ENCODE results near the gene CLINT1. TPM values are rescaled to one million over a fixed set of nuclear protein-coding genes. Genes with fewer than 3 reads are reported as not detected.

Gene CLINT1
- total RNA-seq, 3 donors from 2014 or later = 90.0 to 99.1 (median 92.5) TPM

- Mint-ChIP-seq H3K4me3 (peak overlapping the region; percentile 95), H3K27me3 (ENCODE audit: low read depth) (no peaks in the 10 kb centered on the region), H3K36me3 (ENCODE audit: insufficient read depth) (peaks cover 7% of the 10 kb centered on the region), H3K9me3 (no peaks in the 10 kb centered on the region), H3K4me1 (ENCODE audit: low read depth) (peaks cover 37% of the 10 kb centered on the region)
- no peak for DNase-seq
- ATAC-seq = peak; percentile 35 to 36
Measured at GRCh38 chr5:157744051-157745011, 114.6 kb downstream of the CLINT1 start.

GRCh38 chr5:157743163-157744050, 115.5 kb downstream of the CLINT1 start, which contains the start of gene LSM11:
Gene LSM11 (plus strand): TSS chr5:157743712. CDS start chr5:157743751, 39 bp downstream.
- Mint-ChIP-seq H3K9me3 (no peaks in the 10 kb centered on the region), H3K4me1 (ENCODE audit: low read depth) (peaks cover 33% of the 10 kb centered on the region)

GRCh38 chr5:157741131-157741530, 117.8 kb downstream of the CLINT1 start:
- Mint-ChIP-seq H3K4me3 (no peak overlapping the region), H3K4me1 (ENCODE audit: low read depth) (peaks cover 22% of the 10 kb centered on the region)

More at GRCh38 chr5:157743163-157744050, 115.5 kb downstream of the CLINT1 start, which contains the start of gene LSM11:
- Mint-ChIP-seq H3K4me3 (peak within 1 kb of the TSS; percentile 95), H3K27me3 (ENCODE audit: low read depth) (no peaks in the 10 kb centered on the region), H3K36me3 (ENCODE audit: insufficient read depth) (peaks cover 10% of the 10 kb centered on the region)
- DNase-seq (peak; percentile 90), ATAC-seq (peak; percentile 93)

GRCh38 chr5:157740229-157740610, 118.7 kb downstream of the CLINT1 start:
- Mint-ChIP-seq H3K36me3 (ENCODE audit: insufficient read depth) (peaks cover 18% of the 10 kb centered on the region), H3K27me3 (ENCODE audit: low read depth) (no peaks in the 10 kb centered on the region), H3K9me3 (no peaks in the 10 kb centered on the region), H3K4me3 (no peak overlapping the region), H3K4me1 (ENCODE audit: low read depth) (peaks cover 18% of the 10 kb centered on the region)
- ATAC-seq = no peak
- DNase-seq = no peak

More at GRCh38 chr5:157741131-157741530, 117.8 kb downstream of the CLINT1 start:
- H3K36me3 Mint-ChIP-seq (ENCODE audit: insufficient read depth) = peaks cover 15% of the 10 kb centered on the region
- H3K27me3 Mint-ChIP-seq (ENCODE audit: low read depth) = no peaks in the 10 kb centered on the region
- DNase-seq (no peak), ATAC-seq (no peak)
- H3K9me3 Mint-ChIP-seq = no peaks in the 10 kb centered on the region

- Mint-ChIP-seq H3K4me3 (no peak overlapping the region), H3K9me3 (no peaks in the 10 kb centered on the region), H3K27me3 (ENCODE audit: low read depth) (no peaks in the 10 kb centered on the region), H3K36me3 (ENCODE audit: insufficient read depth) (peaks cover 18% of the 10 kb centered on the region), H3K4me1 (ENCODE audit: low read depth) (peaks cover 12% of the 10 kb centered on the region)
- DNase-seq = no peak
- ATAC-seq = no peak
Measured at GRCh38 chr5:157739388-157740228, 119.3 kb downstream of the CLINT1 start.

GRCh38 chr5:157735991-157736390, 123.0 kb downstream of the CLINT1 start:
- Mint-ChIP-seq H3K4me3 (no peak overlapping the region), H3K4me1 (ENCODE audit: low read depth) (peaks cover 17% of the 10 kb centered on the region), H3K36me3 (ENCODE audit: insufficient read depth) (peaks cover 25% of the 10 kb centered on the region), H3K27me3 (ENCODE audit: low read depth) (no peaks in the 10 kb centered on the region), H3K9me3 (no peaks in the 10 kb centered on the region)
- no peak for DNase-seq
- ATAC-seq = no peak

Other genes with a start within 250 kb of the CLINT1 start
- under 1 TPM in 1 of 3 donors, not detected in 2; 0.08 TPM for gene SOX30, start 206.7 kb downstream of the CLINT1 start, total RNA-seq
- not detected for gene C5orf52, start 187.6 kb downstream of the CLINT1 start, total RNA-seq
- gene THG1L, start 127.7 kb downstream of the CLINT1 start, total RNA-seq = 10 to 100 TPM; 28.3 to 34.3 (median 31.5) TPM
- 1 to 10 TPM; 4.9 to 5.9 (median 5.5) TPM for gene LSM11, start 115.4 kb downstream of the CLINT1 start, total RNA-seq

Data from activated T-cell treated with anti-CD3 and anti-CD28 coated beads, Interleukin-2, amount 50 U/mL, for 4 hours (primary cell).